Neutrophil (primary cell): ENCODE results near the gene AXL.

Experiments
- H3K27ac ChIP-seq: fragments of 200-600 bp; sonication (generic); 2 replicates; pipeline ENCODE4 v1.5.1; 2016; ENCODE audit warnings: mild to moderate bottlenecking, moderate library complexity
- H3K27me3 ChIP-seq: fragments of 200-600 bp; sonication (generic); 2 replicates; pipeline ENCODE4 v1.6.0; 2016; ENCODE audit warnings: mild to moderate bottlenecking
- H3K36me3 ChIP-seq: fragments of 200-600 bp; sonication (generic); 2 replicates; pipeline ENCODE4 v1.5.1; 2017
- H3K4me1 ChIP-seq, 2 experiments: fragments of 200-600 bp in 1 of 2; sonication (generic) in 1 of 2; 1 replicate in 1 of 2; 2 replicates in 1 of 2; pipeline versions ENCODE4 v1.5.1 to v1.6.1; 2013 to 2016; ENCODE audit warnings: low read depth in 1 of 2, low read length in 1 of 2, mild to moderate bottlenecking in 1 of 2, moderate library complexity in 1 of 2; ENCODE audit not compliant: control insufficient read depth in 1 of 2, insufficient read depth in 1 of 2
- H3K4me3 ChIP-seq, 2 experiments: fragments of 200-600 bp in 1 of 2; sonication (generic) in 1 of 2; 1 replicate in 1 of 2; 2 replicates in 1 of 2; pipeline ENCODE4 v1.5.1; 2013 to 2016; ENCODE audit warnings: low read depth in 1 of 2, low read length in 1 of 2, mild to moderate bottlenecking in 1 of 2, moderate library complexity in 1 of 2
- H3K9me3 ChIP-seq: fragments of 200-600 bp; sonication (generic); 2 replicates; pipeline ENCODE4 v1.5.1; 2016
- TF ChIP-seq, protein P1 (sequence below): fragments of 200-600 bp; sonication (generic); IDR thresholded peaks from 2 replicates; pipeline ENCODE4 v1.5.1; 2016; ENCODE audit warnings: antibody characterized with exemption

The AXL gene

DNA sequence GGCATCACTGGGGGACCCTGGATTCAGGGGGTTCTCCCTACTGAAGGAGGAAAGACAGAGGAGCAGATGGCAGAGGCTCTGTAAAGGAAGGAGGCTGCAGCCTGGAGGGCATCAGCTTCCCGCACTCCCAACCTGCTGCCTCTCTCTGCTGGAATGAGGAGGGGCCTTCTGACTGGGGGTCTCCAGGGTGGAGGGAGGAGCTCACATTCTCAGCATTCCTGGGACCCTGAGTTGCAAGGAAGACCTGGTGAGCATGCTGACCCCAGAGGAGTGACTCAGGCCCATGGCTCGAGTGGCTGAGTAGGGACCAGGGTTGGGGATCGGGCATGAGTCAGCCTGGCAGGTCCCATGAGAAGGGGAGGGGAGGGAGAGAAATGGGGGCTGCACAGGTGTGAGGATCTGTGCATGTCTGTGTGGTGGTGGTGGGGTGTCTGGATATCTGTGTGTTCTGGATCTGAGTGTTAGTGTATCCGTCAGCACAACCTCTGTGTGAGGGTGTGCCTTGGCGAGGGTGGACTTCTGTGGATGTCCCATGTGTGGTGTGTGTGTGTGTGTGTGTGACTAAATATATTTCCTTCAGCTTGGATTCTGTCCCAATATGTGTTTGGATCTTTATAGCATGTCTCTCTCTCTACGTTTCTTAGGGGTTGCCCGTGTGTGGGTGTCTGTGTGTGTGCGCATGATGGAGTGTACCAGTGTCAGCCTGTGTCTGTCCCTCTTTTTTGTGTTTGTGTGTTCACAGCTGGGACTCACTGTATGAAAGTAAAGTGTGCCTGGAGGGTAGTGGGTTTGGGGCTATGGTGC lies 4.6 kb downstream of the AXL start:
- H3K4me1 ChIP-seq = no peaks in the 10 kb centered on the region
- no peak overlapping the region for H3K27ac ChIP-seq
- no peaks in the 10 kb centered on the region for H3K36me3 ChIP-seq
- no peaks in the 10 kb centered on the region for H3K9me3 ChIP-seq
- H3K4me3 ChIP-seq = no peak overlapping the region
- TF ChIP-seq, protein P1, sequence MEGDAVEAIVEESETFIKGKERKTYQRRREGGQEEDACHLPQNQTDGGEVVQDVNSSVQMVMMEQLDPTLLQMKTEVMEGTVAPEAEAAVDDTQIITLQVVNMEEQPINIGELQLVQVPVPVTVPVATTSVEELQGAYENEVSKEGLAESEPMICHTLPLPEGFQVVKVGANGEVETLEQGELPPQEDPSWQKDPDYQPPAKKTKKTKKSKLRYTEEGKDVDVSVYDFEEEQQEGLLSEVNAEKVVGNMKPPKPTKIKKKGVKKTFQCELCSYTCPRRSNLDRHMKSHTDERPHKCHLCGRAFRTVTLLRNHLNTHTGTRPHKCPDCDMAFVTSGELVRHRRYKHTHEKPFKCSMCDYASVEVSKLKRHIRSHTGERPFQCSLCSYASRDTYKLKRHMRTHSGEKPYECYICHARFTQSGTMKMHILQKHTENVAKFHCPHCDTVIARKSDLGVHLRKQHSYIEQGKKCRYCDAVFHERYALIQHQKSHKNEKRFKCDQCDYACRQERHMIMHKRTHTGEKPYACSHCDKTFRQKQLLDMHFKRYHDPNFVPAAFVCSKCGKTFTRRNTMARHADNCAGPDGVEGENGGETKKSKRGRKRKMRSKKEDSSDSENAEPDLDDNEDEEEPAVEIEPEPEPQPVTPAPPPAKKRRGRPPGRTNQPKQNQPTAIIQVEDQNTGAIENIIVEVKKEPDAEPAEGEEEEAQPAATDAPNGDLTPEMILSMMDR = no peak
- peaks cover 87% of the 10 kb centered on the region for H3K27me3 ChIP-seq

DNA sequence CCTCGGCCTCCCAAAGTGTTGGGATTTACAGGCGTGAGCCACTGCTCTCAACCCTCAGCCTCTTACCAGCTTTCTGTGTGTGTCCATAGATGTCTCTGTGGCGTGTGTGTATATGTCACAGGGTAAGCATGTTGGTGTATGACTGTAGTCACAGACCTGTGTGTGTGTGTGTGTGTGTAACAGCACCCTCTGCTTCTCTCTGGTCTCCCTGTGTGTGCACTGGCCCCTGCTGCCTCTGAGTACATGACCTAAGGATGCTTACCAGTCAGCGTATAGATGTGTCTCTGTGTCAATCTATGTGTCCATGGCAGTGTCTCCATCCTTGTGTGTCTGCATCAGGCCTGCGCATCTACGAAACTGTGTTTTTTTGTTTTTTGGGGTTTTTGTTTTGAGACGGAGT lies 5.6 kb downstream of the AXL start:
- H3K27me3 ChIP-seq = peaks cover 81% of the 10 kb centered on the region
- TF ChIP-seq, protein P1 = no peak
- no peaks in the 10 kb centered on the region for H3K4me1 ChIP-seq
- H3K27ac ChIP-seq = no peak overlapping the region
- no peak overlapping the region for H3K4me3 ChIP-seq
- no peaks in the 10 kb centered on the region for H3K9me3 ChIP-seq
- H3K36me3 ChIP-seq = no peaks in the 10 kb centered on the region

DNA sequence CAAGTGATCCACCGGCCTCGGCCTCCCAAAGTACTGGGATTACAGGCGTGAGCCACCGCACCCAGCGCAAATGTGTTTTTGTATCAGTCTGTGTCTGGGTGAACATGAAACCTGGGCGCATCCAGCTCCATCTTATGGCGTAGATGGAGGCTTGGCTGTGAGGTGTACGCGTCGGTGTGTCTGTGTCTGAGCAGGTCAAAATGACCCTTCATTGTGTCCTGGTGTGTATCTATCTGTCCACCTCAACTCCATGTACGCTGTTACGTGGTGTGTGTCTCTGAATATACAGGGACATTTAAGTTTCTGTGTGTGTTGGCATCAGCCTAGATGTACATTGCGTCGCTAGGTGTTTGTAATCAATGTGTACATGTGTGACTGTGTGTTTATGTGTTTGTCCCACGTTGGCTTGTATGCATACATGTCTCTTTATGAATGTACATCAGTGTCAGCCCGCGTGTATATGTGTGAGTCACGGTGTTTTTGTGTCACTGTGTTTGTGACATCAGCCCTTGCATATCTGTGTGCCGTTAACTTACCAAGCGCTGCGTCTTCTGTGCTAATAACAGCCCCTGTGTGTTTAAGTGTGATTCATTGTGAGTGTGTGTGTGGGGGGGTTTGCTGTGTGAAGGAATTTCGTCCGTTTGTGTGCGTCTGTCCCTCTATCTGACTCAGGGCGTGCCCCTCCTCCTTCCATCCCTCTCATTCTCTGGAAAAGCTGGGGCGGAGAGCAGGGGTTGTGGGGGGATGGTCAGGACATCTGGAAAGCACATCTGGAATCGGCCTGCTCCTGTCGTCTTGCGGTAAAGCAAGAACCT lies 6.4 kb downstream of the AXL start:
- Histone ChIP-seq H3K36me3 (no peaks in the 10 kb centered on the region), H3K4me3 (no peak overlapping the region), H3K4me1 (no peaks in the 10 kb centered on the region), H3K9me3 (no peaks in the 10 kb centered on the region), H3K27me3 (peaks cover 73% of the 10 kb centered on the region), H3K27ac (no peak overlapping the region)
- TF ChIP-seq, protein P1 = no peak

DNA sequence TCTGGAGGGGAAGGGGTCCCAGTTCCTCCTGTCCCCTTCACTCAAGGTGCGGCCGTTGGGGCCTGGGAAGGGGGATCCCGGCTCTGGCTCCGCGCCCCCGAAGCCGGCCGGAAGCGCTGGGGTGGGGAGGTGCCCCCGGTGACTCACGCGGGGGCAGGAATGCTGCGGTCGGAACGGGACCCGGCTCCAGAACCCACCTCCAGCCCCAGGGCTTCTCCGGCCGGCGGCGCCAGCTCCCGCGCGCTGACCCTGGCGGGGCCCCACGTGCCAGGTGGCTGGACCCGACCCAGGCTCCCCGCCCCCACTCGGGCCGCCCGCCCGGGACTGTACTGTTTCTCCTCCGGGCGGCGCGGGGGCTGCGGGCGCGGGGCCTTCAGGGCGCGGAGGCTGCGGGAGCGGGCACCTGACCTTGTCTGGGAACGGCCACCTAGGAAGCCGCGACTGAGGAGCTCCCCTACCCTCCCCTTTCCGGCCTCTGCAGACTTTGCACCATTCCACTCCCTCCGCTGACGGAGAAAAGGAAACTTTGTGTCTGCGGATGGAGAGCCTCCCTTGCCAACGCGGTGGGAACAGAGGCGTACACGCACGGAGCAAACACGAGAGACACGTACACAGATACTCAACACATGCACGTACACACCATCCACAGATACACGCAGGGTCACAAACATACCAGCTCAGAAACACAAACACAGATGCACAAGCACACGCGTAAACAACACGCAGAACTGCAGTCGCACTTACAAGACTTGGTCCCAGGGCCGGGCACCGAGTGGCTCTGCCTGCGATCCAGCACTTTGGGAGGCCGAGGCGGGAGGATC lies 7.2 kb downstream of the AXL start:
- no peaks in the 10 kb centered on the region for H3K36me3 ChIP-seq
- no peaks in the 10 kb centered on the region for H3K4me1 ChIP-seq
- H3K27me3 ChIP-seq = peaks cover 64% of the 10 kb centered on the region
- no peak overlapping the region for H3K4me3 ChIP-seq
- no peaks in the 10 kb centered on the region for H3K9me3 ChIP-seq
- TF ChIP-seq, protein P1 = no peak
- H3K27ac ChIP-seq = no peak overlapping the region

DNA sequence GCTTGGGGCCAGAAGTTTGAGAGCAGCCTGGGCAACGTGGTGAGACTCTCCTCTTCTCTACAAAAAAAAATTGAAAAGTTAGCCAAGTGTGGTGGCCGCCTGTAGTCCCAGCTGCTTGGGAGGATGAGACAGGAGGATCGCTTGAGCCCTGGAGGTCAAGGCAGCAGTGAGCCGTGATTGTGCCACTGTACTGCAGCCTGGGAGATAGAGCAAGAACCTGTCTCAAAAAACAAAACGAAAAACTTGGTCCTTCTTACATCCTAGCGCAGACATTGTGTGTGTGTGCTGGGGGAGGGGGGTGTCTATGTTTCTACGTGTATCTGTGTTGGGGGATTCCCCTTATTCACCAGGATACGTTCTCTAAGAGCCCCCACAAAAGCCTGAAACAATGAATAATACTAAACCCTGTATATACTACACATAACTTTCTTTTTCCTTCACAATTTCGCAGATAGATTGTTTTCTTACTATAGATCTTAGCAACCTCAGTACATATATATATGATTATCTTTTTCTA lies 7.9 kb downstream of the AXL start:
- TF ChIP-seq, protein P1 = no peak
- Histone ChIP-seq H3K9me3 (no peaks in the 10 kb centered on the region), H3K27ac (no peak overlapping the region), H3K4me3 (no peak overlapping the region), H3K27me3 (peaks cover 62% of the 10 kb centered on the region), H3K4me1 (no peaks in the 10 kb centered on the region), H3K36me3 (no peaks in the 10 kb centered on the region)
